RWPE2 (cell line): ENCODE measurements around the gene STARD13.

Experiments used
- ATAC-seq: fragments of 200-7000 bp; cut with Tn5 transposase; 3 replicates; pipeline ENCODE4 v1.9.1; 2021; ENCODE audit warnings: low read depth
- DNase-seq: peaks from one replicate; pipeline ENCODE4 v3.0.0-alpha.2; 2020; ENCODE audit warnings: low spot score
- H3K27ac ChIP-seq: fragments of 450-650 bp; 2 replicates; pipeline ENCODE4 v1.5.1; 2017; ENCODE audit warnings: mild to moderate bottlenecking; ENCODE audit not compliant: poor library complexity, severe bottlenecking
- H3K27me3 ChIP-seq: fragments of 250-450 bp; sonication (Bioruptor Pico); 2 replicates; pipeline ENCODE4 v1.5.1; 2021; ENCODE audit warnings: mild to moderate bottlenecking, moderate library complexity; ENCODE audit not compliant: insufficient read depth, poor library complexity, severe bottlenecking
- H3K36me3 ChIP-seq: fragments of 250-450 bp; sonication (Bioruptor Pico); 2 replicates; pipeline ENCODE4 v1.5.1; 2020; ENCODE audit warnings: low read depth, mild to moderate bottlenecking, moderate library complexity
- H3K4me1 ChIP-seq: fragments of 250-450 bp; sonication (Bioruptor Pico); 2 replicates; pipeline ENCODE4 v1.5.1; 2021; ENCODE audit warnings: mild to moderate bottlenecking, moderate library complexity; ENCODE audit not compliant: insufficient read depth, poor library complexity, severe bottlenecking
- H3K4me3 ChIP-seq: fragments of 250-450 bp; sonication (Bioruptor Pico); 2 replicates; pipeline ENCODE4 v1.5.1; 2021; ENCODE audit warnings: mild to moderate bottlenecking, moderate library complexity; ENCODE audit not compliant: severe bottlenecking
- H3K9me3 ChIP-seq: fragments of 250-450 bp; sonication (Bioruptor Pico); 2 replicates; pipeline ENCODE4 v1.5.1; 2021; ENCODE audit warnings: mild to moderate bottlenecking, moderate library complexity; ENCODE audit not compliant: severe bottlenecking
- CTCF ChIP-seq: fragments of 450-650 bp; IDR thresholded peaks from one replicate; pipeline ENCODE4 v1.5.1; 2017; ENCODE audit warnings: mild to moderate bottlenecking, moderate library complexity; ENCODE audit not compliant: poor library complexity, severe bottlenecking

STARD13 gene

DNA sequence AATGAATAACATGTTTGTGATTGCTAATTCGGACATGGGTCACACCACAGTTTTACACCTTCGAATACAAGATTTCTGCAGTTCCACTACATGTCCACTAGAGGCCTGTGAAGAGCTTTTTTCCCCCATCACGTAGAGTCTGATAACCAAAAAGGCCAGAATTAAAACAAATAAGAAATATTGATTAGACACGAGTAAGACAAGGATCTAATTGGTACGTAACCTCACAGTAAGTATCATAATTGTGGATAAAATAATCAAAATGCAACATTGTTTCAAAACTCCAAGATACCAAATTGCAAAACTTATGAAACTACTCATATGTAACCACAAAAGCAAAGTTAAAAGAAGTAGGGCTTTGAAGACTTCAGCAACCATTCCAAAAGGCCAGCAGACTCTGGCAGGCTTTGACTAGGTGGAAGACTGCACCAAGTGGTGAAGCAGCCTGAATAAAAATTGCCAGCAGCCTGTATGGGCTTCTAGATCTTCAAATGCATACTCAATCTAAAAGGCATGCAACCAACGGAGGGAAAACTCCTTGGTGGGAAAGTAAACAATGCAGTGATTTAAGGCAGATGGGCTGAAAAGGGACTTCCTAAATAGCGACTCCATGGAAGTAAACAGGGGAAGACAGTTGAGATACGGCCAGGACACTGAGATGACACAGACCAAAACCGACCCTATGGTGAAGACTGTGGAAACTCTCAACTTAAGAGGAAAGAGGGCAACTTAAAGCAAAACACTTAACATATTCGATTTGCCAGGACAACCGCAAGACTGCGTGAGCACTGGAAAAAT, 56.7 kb downstream of the STARD13 start:
- no peak overlapping the region for H3K4me3 ChIP-seq
- ATAC-seq (0 out of 3 replicates have a peak, but pooled peaks have one; percentile 29), DNase-seq (no peak)
- H3K27ac ChIP-seq: peak overlapping the region; percentile 99
- TF ChIP-seq CTCF: peak; percentile 95
- H3K27me3 ChIP-seq: no peaks in the 10 kb centered on the region
- peaks cover 38% of the 10 kb centered on the region for H3K36me3 ChIP-seq
- H3K9me3 ChIP-seq: peaks cover 4% of the 10 kb centered on the region
- H3K4me1 ChIP-seq: peaks cover 40% of the 10 kb centered on the region

GRCh38 chr13:33227927-33228647, 57.5 kb downstream of the STARD13 start:
- Histone ChIP-seq H3K27ac (peak overlapping the region; percentile 99), H3K27me3 (no peaks in the 10 kb centered on the region), H3K4me1 (peaks cover 38% of the 10 kb centered on the region), H3K9me3 (peaks cover 4% of the 10 kb centered on the region), H3K4me3 (no peak overlapping the region), H3K36me3 (peaks cover 34% of the 10 kb centered on the region)
- ATAC-seq (no peak), DNase-seq (no peak)
- no peak for TF ChIP-seq CTCF

GRCh38 chr13:33224686-33225085, 60.9 kb downstream of the STARD13 start:
- DNase-seq: no peak
- no peak for TF ChIP-seq CTCF
- no peak for ATAC-seq

GRCh38 chr13:33224191-33224590, 61.4 kb downstream of the STARD13 start:
- no peak for DNase-seq
- Histone ChIP-seq H3K27me3 (no peaks in the 10 kb centered on the region), H3K9me3 (peaks cover 4% of the 10 kb centered on the region), H3K4me1 (peaks cover 14% of the 10 kb centered on the region), H3K27ac (no peak overlapping the region), H3K36me3 (peaks cover 26% of the 10 kb centered on the region), H3K4me3 (no peak overlapping the region)
- no peak for ATAC-seq
- no peak for TF ChIP-seq CTCF

More at GRCh38 chr13:33224686-33225085, 60.9 kb downstream of the STARD13 start:
- Histone ChIP-seq H3K4me1 (peaks cover 19% of the 10 kb centered on the region), H3K27me3 (no peaks in the 10 kb centered on the region), H3K4me3 (no peak overlapping the region), H3K27ac (no peak overlapping the region), H3K36me3 (peaks cover 26% of the 10 kb centered on the region), H3K9me3 (peaks cover 4% of the 10 kb centered on the region)

GRCh38 chr13:33219926-33220325, 65.6 kb downstream of the STARD13 start:
- no peak for TF ChIP-seq CTCF
- Histone ChIP-seq H3K9me3 (peaks cover 4% of the 10 kb centered on the region), H3K36me3 (peaks cover 22% of the 10 kb centered on the region), H3K27ac (peak overlapping the region; percentile 68), H3K4me1 (peaks cover 28% of the 10 kb centered on the region), H3K27me3 (no peaks in the 10 kb centered on the region), H3K4me3 (no peak overlapping the region)
- DNase-seq (no peak), ATAC-seq (no peak)
